IMR-90 (cell line): Measurements from ENCODE around the gene UVSSA. TPM values are rescaled to one million over a fixed set of nuclear protein-coding genes. Genes with fewer than 3 reads are reported as not detected.

Experiments
- ATAC-seq: fragments of 200-7000 bp; cut with Tn5 transposase; 2 replicates; pipeline ENCODE4 v1.9.1; 2020; ENCODE audit warnings: low read depth, mild to moderate bottlenecking, moderate library complexity
- BruUV-seq: library from RNA; stranded (reverse); fragments of 400-500 nt; replicated peaks from 2 replicates; lab custom pipeline; 2021; lab: Mats Ljungman, UMichigan
- CTCF ChIA-PET: fragments of 300-600 bp; formaldehyde crosslinking; extraction: SDS; loops from one replicate; lab custom pipeline; 2021; ENCODE audit warnings: antibody characterized with exemption; lab: Yijun Ruan, JAX
- POLR2A ChIA-PET: fragments of 300-600 bp; sonication (Branson Sonifier 250); formaldehyde crosslinking; loops from one replicate; lab custom pipeline; 2022; ENCODE audit warnings: antibody characterized with exemption; ENCODE audit not compliant: unreplicated experiment; lab: Charles Lee
- DNase-seq: peaks from one replicate; pipeline ENCODE4 v3.0.0; 2013
- H2AFZ ChIP-seq: replicated peaks from 2 replicates; pipeline ENCODE3; 2013; ENCODE audit warnings: low read length, mild to moderate bottlenecking; ENCODE audit not compliant: poor library complexity
- H2AK5ac ChIP-seq: 2 replicates; pipeline ENCODE4 v1.6.1; 2013; ENCODE audit warnings: low read depth, low read length, inconsistent platforms
- H2AK9ac ChIP-seq: replicated peaks from 2 replicates; pipeline ENCODE3; 2013; ENCODE audit warnings: mild to moderate bottlenecking, low read depth, low read length, moderate library complexity; ENCODE audit not compliant: poor library complexity
- H2BK120ac ChIP-seq: 2 replicates; pipeline ENCODE4 v1.6.1; 2013; ENCODE audit warnings: low read depth, low read length, inconsistent platforms
- H2BK15ac ChIP-seq: 3 replicates; pipeline ENCODE4 v1.6.1; 2013; ENCODE audit warnings: low read depth, low read length, inconsistent platforms
- H2BK20ac ChIP-seq: 2 replicates; pipeline ENCODE4 v1.6.1; 2013; ENCODE audit warnings: low read depth, mild to moderate bottlenecking, inconsistent platforms, low read length, moderate library complexity
- H2BK5ac ChIP-seq: 2 replicates; pipeline ENCODE4 v1.6.1; 2013; ENCODE audit warnings: mild to moderate bottlenecking, low read depth, low read length, inconsistent platforms; ENCODE audit not compliant: poor library complexity, severe bottlenecking
- H3K14ac ChIP-seq: replicated peaks from 2 replicates; pipeline ENCODE4 v1.6.1; 2013; ENCODE audit warnings: low read depth, low read length, inconsistent platforms
- H3K18ac ChIP-seq: 2 replicates; pipeline ENCODE4 v1.6.1; 2013; ENCODE audit warnings: low read depth, low read length, control low read depth
- H3K23ac ChIP-seq: 2 replicates; pipeline ENCODE4 v1.6.1; 2013; ENCODE audit warnings: low read depth, low read length, inconsistent platforms
- H3K27ac ChIP-seq: 2 replicates; pipeline ENCODE4 v1.5.1; 2013; ENCODE audit warnings: mild to moderate bottlenecking, control low read depth, low read length; ENCODE audit not compliant: insufficient read depth
- H3K27me3 ChIP-seq: 2 replicates; pipeline ENCODE4 v1.6.1; 2013; ENCODE audit warnings: low read length; ENCODE audit not compliant: control insufficient read depth, insufficient read depth
- H3K36me3 ChIP-seq: 2 replicates; pipeline ENCODE4 v1.6.1; 2013; ENCODE audit warnings: low read length, mixed read lengths; ENCODE audit not compliant: control insufficient read depth, insufficient read depth
- H3K4ac ChIP-seq: 2 replicates; pipeline ENCODE4 v1.6.1; 2013; ENCODE audit warnings: low read depth, low read length, inconsistent platforms
- H3K4me1 ChIP-seq: 2 replicates; pipeline ENCODE4 v1.6.1; 2013; ENCODE audit warnings: low read length, mixed read lengths; ENCODE audit not compliant: control insufficient read depth, insufficient read depth
- H3K4me2 ChIP-seq: 2 replicates; pipeline ENCODE4 v1.6.1; 2013; ENCODE audit warnings: low read depth, mild to moderate bottlenecking, control low read depth, low read length, moderate library complexity
- H3K4me3 ChIP-seq: 2 replicates; pipeline ENCODE4 v1.5.1; 2013; ENCODE audit warnings: low read depth, mild to moderate bottlenecking, control low read depth, low read length, moderate library complexity; ENCODE audit not compliant: insufficient read depth
- H3K56ac ChIP-seq: 2 replicates; pipeline ENCODE4 v1.6.1; 2013; ENCODE audit warnings: low read length, inconsistent platforms; ENCODE audit not compliant: insufficient read depth; ENCODE audit errors: extremely low read depth
- H3K79me1 ChIP-seq, 2 experiments: 2 replicates each; pipeline ENCODE4 v1.6.1; 2013; ENCODE audit warnings: low read length in 2 of 2, inconsistent platforms in 1 of 2, low read depth in 1 of 2
- H3K9ac ChIP-seq: 2 replicates; pipeline ENCODE4 v1.6.1; 2013; ENCODE audit warnings: low read depth, low read length, control low read depth
- H3K9me1 ChIP-seq: 2 replicates; pipeline ENCODE4 v1.6.1; 2013; ENCODE audit warnings: low read length, inconsistent platforms; ENCODE audit not compliant: insufficient read depth
- H3K9me3 ChIP-seq: 2 replicates; pipeline ENCODE4 v1.6.1; 2013; ENCODE audit warnings: low read length; ENCODE audit not compliant: control insufficient read depth, insufficient read depth
- H4K20me1 ChIP-seq: 2 replicates; pipeline ENCODE4 v1.6.1; 2013; ENCODE audit warnings: low read length, inconsistent platforms; ENCODE audit not compliant: insufficient read depth
- H4K5ac ChIP-seq: 2 replicates; pipeline ENCODE4 v1.6.1; 2013; ENCODE audit warnings: mild to moderate bottlenecking, low read depth, low read length, control low read depth
- H4K8ac ChIP-seq, 2 experiments: 2 replicates each; pipeline ENCODE4 v1.6.1; 2013; ENCODE audit warnings: low read depth in 2 of 2, low read length in 2 of 2, control low read depth in 1 of 2, inconsistent platforms in 1 of 2
- H4K91ac ChIP-seq: 2 replicates; pipeline ENCODE4 v1.6.1; 2013; ENCODE audit warnings: low read depth, low read length, inconsistent platforms; ENCODE audit not compliant: insufficient read depth
- BHLHE40 ChIP-seq: fragments of 150-350 bp; IDR thresholded peaks from 2 replicates; pipeline ENCODE4 v1.6.1; 2016; ENCODE audit warnings: mild to moderate bottlenecking, low read depth, low read length
- CEBPB ChIP-seq: IDR thresholded peaks from 2 replicates; pipeline ENCODE4 v1.6.1; 2012; ENCODE audit warnings: low read depth, low read length, improper control_type of control experiment
- CHD1 ChIP-seq: IDR thresholded peaks from 2 replicates; pipeline ENCODE4 v1.6.1; 2012; ENCODE audit warnings: low read depth, low read length, improper control_type of control experiment
- CTCF ChIP-seq: conservative IDR thresholded peaks from 2 replicates; pipeline ENCODE4 v1.5.1; 2012; ENCODE audit warnings: mild to moderate bottlenecking, low read depth, low read length, improper control_type of control experiment
- ELK1 ChIP-seq: fragments of 150-350 bp; IDR thresholded peaks from 2 replicates; pipeline ENCODE4 v1.6.1; 2016; ENCODE audit warnings: low read depth, mild to moderate bottlenecking, low read length, moderate library complexity, borderline replicate concordance
- FOS ChIP-seq: fragments of 150-350 bp; IDR thresholded peaks from 2 replicates; pipeline ENCODE4 v1.6.1; 2016; ENCODE audit warnings: low read depth, low read length
- MAFK ChIP-seq: IDR thresholded peaks from 2 replicates; pipeline ENCODE4 v1.6.1; 2012; ENCODE audit warnings: low read depth, low read length, improper control_type of control experiment
- MAZ ChIP-seq: IDR thresholded peaks from 2 replicates; pipeline ENCODE4 v1.6.1; 2012; ENCODE audit warnings: low read depth, mild to moderate bottlenecking, low read length, improper control_type of control experiment, moderate library complexity, borderline replicate concordance
- MXI1 ChIP-seq: IDR thresholded peaks from 2 replicates; pipeline ENCODE4 v1.6.1; 2012; ENCODE audit warnings: low read depth, mild to moderate bottlenecking, low read length, moderate library complexity, borderline replicate concordance
- NFE2L2 ChIP-seq: fragments of 150-350 bp; IDR thresholded peaks from 2 replicates; pipeline ENCODE4 v1.6.1; 2016; ENCODE audit warnings: low read depth, mild to moderate bottlenecking, low read length
- POLR2A ChIP-seq: IDR thresholded peaks from 2 replicates; pipeline ENCODE4 v1.6.1; 2012; ENCODE audit warnings: mild to moderate bottlenecking, low read depth, low read length
- RCOR1 ChIP-seq: IDR thresholded peaks from 2 replicates; pipeline ENCODE4 v1.6.1; 2012; ENCODE audit warnings: mild to moderate bottlenecking, low read length, improper control_type of control experiment; ENCODE audit not compliant: insufficient replicate concordance
- RFX5 ChIP-seq: IDR thresholded peaks from 2 replicates; pipeline ENCODE4 v1.8.0; 2012; ENCODE audit warnings: low read depth, mild to moderate bottlenecking, low read length, moderate library complexity
- SMC3 ChIP-seq: fragments of 150-350 bp; IDR thresholded peaks from 2 replicates; pipeline ENCODE4 v1.6.1; 2016; ENCODE audit warnings: low read depth, mild to moderate bottlenecking, antibody characterized with exemption, low read length, moderate library complexity
- USF2 ChIP-seq: fragments of 150-350 bp; IDR thresholded peaks from 2 replicates; pipeline ENCODE4 v1.6.1; 2017; ENCODE audit warnings: mild to moderate bottlenecking, antibody characterized with exemption, low read length, low read depth
- WGBS, 2 experiments: methylation state at CpG; one replicate each; pipeline versions ENCODE4 v1.1.5 to v1.1.7; 2013; ENCODE audit warnings: missing lambda C conversion rate in 2 of 2; ENCODE audit not compliant: insufficient read length in 1 of 2; ENCODE audit errors: extremely low coverage in 2 of 2; 5-methylcytosine and 5-hydroxymethylcytosine counted together
- dilution Hi-C: fragments of 300-500 bp; cut with HindIII; formaldehyde crosslinking; loops from one replicate; pipeline ENCODE4 v1.14.3; 2018; ENCODE audit warnings: low sequenced_read_pairs; ENCODE audit not compliant: unreplicated experiment
- in situ Hi-C: fragments of 300-500 bp; cut with MboI; formaldehyde crosslinking; loops from 3 replicates; pipeline ENCODE4 v1.14.3; 2019; ENCODE audit warnings: low sequenced_read_pairs, inconsistent platforms, mixed read lengths
- intact Hi-C: fragments of 100-400 bp; cut with micrococcal nuclease; formaldehyde crosslinking; loops from 2 replicates; pipeline ENCODE4 v1.10.0; 2022
- polyA plus RNA-seq, 3 experiments: library from polyadenylated mRNA; depleted of rRNA; stranded (reverse); fragments of >200 nt; gene quantifications; 2 replicates each; pipeline ENCODE4 v1.2.3, GENCODE V29; 2012; ENCODE audit warnings: low replicate concordance in 1 of 3
- total RNA-seq: library from RNA; depleted of rRNA; stranded (reverse); fragments of >200 nt; gene quantifications from 2 replicates; pipeline ENCODE4 v1.2.3, GENCODE V29; 2012

The UVSSA gene
- total and polyA plus RNA-seq, 2 of the 4 experiments (the other 2 are of a cell fraction) = 1.4 to 8.4 TPM

GRCh38 chr4:1337951-1338751 lies 8.9 kb upstream of the UVSSA start:
- H3K4me2 ChIP-seq = no peak overlapping the region
- peaks cover 12% of the 10 kb centered on the region for H4K20me1 ChIP-seq
- H2AK9ac ChIP-seq = peak overlapping the region; percentile 15
- no peak overlapping the region for H3K4ac ChIP-seq
- ChIA-PET CTCF (no interaction called here), POLR2A (no interaction called here)
- WGBS, 2 experiments = 97% methylated on average over 25 of the region's 41 CpGs; no CpG with 5 or more reads in 1 of the 2 experiments
- no peak overlapping the region for H2BK120ac ChIP-seq
- no peak overlapping the region for H3K14ac ChIP-seq
- no peak overlapping the region for H4K5ac ChIP-seq
- no peak overlapping the region for H3K56ac ChIP-seq
- intact Hi-C loops = no loop called here
- H3K27me3 ChIP-seq = no peaks in the 10 kb centered on the region
- H3K9ac ChIP-seq = no peak overlapping the region
- in situ Hi-C loops = no loop called here
- DNase-seq (no peak), ATAC-seq (no peak)
- H3K23ac ChIP-seq = no peak overlapping the region
- H3K4me1 ChIP-seq = peaks cover 4% of the 10 kb centered on the region; the same call in 1 of the 2 replicates
- H4K8ac ChIP-seq = no peak overlapping the region
- H2BK15ac ChIP-seq = no peak overlapping the region
- H3K4me3 ChIP-seq = no peak overlapping the region
- no peak overlapping the region for H4K91ac ChIP-seq
- H3K9me1 ChIP-seq = no peaks in the 10 kb centered on the region
- H3K79me1 ChIP-seq = peaks cover 13 to 45% of the 10 kb centered on the region in 2 experiments
- H2AK5ac ChIP-seq = no peak overlapping the region
- H2AFZ ChIP-seq = no peak overlapping the region
- H3K18ac ChIP-seq = no peak overlapping the region
- BruUV-seq = no TSS peak
- no peak overlapping the region for H3K27ac ChIP-seq
- H3K36me3 ChIP-seq = peaks cover 66% of the 10 kb centered on the region
- dilution Hi-C loops = no loop called here
- peak overlapping the region; percentile 63 for H2BK5ac ChIP-seq
- H2BK20ac ChIP-seq = no peak overlapping the region
- H3K9me3 ChIP-seq = peaks cover 18% of the 10 kb centered on the region; the same call in 1 of the 2 replicates
- no peak for TF ChIP-seq MAZ
- TF ChIP-seq CTCF = no peak
- no peak for TF ChIP-seq RFX5
- TF ChIP-seq RCOR1 = no peak
- TF ChIP-seq NFE2L2 = no peak
- no peak for TF ChIP-seq ELK1
- no peak for TF ChIP-seq MAFK
- no peak for TF ChIP-seq CHD1
- no peak for TF ChIP-seq FOS
- no peak for TF ChIP-seq CEBPB
- no peak for TF ChIP-seq USF2
- TF ChIP-seq SMC3 = no peak
- no peak for TF ChIP-seq POLR2A
- TF ChIP-seq BHLHE40 = no peak
- no peak for TF ChIP-seq MXI1
